Measurements from ENCODE around the gene CCL5.

DNA sequence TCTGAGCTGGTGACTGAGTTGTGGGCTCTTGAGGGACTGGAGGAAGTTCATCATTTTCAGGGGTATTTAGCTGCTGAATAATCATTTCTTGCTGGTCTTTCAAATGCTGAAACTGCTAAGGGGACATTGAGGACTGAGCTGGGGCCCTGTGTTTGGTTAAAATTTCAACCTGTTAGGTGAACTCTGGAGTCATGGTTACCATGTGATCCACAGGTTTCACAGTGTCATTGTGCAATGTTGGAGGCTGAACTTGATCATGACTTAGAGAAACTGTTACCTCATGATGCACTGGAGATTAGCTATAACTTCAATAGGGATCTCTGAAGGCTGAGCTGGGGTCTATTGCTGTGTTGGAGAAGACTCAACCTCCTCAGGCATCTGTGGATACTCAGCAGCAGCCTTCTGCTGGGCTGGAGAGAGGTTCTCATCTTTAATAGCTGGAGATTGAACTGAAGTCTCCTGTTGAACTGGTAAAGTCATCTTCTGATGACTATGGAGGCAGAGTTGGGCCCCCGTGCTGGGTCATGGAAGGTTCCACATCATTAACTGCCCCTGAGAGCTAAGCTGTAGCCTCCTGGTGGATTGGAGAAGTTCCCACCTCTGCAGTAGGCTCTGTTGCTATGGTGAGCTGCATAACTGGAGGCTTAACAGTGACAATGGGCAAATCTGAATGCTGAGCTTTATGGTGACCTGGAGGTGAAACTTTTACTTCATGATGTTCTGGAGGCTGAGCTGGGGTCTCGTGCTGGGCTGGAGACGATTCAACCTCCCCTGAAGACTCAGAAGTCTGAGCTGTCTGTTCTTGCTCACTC is 35.2 kb upstream of the CCL5 start:
- TF ChIP-seq, protein P1, sequence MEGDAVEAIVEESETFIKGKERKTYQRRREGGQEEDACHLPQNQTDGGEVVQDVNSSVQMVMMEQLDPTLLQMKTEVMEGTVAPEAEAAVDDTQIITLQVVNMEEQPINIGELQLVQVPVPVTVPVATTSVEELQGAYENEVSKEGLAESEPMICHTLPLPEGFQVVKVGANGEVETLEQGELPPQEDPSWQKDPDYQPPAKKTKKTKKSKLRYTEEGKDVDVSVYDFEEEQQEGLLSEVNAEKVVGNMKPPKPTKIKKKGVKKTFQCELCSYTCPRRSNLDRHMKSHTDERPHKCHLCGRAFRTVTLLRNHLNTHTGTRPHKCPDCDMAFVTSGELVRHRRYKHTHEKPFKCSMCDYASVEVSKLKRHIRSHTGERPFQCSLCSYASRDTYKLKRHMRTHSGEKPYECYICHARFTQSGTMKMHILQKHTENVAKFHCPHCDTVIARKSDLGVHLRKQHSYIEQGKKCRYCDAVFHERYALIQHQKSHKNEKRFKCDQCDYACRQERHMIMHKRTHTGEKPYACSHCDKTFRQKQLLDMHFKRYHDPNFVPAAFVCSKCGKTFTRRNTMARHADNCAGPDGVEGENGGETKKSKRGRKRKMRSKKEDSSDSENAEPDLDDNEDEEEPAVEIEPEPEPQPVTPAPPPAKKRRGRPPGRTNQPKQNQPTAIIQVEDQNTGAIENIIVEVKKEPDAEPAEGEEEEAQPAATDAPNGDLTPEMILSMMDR (IDR thresholded peaks at IDR 0.05; ENCODE audit: extremely low read depth in 1 of 2, insufficient read depth in 1 of 2, low read depth in 1 of 2, low read length in 2 of 2): no peak
- no peak for TF ChIP-seq GATA2 (IDR thresholded peaks at IDR 0.05; ENCODE audit: insufficient read depth, insufficient read length, low read depth, low read length)

Data from endothelial cell of umbilical vein (primary cell).